HG03558 (cell line): ENCODE data around the gene RASSF4.

Source experiments
- ATAC-seq: cut with Tn5 transposase; IDR thresholded peaks from one replicate; pipeline ENCODE4 v1.9.1; 2021; ENCODE audit warnings: moderate number of reproducible peaks; ENCODE audit not compliant: unreplicated experiment; ENCODE audit errors: extremely low read depth

The RASSF4 gene

DNA sequence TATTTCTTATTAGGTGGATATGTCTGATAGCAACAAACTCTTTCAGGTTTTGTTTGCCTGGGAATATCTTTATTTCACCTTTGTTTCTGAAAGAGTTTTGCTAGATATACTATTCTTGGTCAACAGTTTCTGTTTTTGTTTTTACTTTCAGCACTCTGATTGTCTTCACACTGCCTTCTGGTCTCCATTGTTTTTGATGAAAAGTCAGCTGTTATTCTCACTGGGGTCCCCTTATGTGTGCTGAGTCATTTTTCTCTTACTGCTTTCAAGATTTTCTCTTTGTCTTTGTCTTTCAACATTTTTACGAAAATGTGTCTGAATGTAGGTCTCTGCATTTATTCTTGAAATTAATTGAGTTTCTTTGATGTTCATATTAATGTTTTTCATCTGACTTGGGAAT lies 15.2 kb upstream of the RASSF4 start:
- no peak for ATAC-seq

DNA sequence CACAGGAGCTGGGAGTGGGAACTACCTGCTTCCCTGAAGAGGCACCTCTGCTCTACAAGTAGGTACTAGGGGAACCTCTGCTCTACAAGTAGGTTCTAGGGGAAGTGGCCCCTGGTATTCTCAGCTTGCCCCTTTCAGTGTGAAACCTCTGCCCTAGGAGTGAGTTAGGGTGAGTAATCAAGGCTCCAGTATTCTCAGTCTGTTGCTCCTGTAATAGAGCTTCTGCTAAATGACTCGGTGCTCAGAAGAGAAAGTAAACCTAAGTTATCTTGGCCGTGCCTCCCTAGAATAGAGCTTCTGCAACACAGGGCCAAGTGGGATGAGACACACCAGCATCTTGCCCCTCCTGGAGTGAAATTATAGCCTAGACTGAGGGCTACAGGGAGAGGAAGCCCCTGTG lies 13.4 kb upstream of the RASSF4 start:
- peak; percentile 41 for ATAC-seq

DNA sequence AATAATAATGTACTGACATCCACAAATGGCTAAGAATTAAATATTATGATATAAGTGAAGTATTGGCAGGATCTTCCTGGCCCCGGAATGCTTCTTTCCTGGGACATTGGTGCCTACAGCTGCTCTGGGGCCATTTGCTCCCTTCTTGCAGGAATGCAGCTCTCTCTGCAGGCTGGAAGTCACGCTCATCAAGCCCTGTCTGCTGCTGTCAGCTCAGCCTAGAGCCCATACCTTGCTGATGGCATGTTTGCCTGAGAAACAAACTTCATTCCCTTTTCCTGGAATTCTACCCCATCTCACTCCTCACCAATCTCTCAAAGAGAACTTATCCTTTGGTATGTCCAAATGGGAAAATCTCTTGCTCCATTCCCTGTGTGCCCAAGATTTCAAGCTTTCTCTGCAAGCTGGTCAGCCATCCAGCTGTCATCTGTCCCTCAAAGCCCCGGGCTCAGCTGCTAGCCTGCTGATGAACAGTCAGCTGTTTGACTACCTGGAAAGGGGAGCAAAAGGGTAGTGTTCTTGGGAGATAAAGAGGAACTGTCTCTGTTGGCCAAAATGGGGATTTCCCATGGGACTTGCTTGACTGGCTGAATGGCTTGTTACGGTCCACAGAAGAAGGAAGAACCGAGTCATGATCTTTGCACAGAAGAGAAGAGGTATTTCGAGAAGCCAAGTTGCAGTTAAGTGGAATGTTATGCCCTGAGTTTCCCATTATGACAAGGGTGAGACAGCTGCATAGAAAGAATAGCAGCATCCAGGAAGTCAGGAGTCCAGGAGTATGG lies 12.0 kb upstream of the RASSF4 start:
- peak; percentile 54 for ATAC-seq

DNA sequence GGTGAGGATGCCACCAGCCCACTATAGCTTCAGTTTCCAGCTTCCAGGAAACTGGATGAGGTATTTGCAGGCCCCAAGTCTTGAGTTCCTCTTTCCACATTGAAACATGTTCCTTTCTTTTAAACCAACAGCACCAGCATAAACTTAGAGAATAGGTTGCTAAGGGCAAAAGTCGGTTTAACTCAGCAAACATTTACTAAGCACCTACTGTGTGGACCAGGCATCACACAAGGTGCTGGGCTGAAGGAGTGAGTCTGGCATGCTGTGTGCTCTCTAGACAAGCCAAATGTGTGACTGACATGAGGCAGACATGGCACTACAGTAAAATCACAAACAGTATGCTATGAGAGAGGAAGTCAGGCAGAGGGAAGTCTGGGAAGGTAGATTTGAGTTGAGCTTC lies 11.0 kb upstream of the RASSF4 start:
- ATAC-seq: no peak

DNA sequence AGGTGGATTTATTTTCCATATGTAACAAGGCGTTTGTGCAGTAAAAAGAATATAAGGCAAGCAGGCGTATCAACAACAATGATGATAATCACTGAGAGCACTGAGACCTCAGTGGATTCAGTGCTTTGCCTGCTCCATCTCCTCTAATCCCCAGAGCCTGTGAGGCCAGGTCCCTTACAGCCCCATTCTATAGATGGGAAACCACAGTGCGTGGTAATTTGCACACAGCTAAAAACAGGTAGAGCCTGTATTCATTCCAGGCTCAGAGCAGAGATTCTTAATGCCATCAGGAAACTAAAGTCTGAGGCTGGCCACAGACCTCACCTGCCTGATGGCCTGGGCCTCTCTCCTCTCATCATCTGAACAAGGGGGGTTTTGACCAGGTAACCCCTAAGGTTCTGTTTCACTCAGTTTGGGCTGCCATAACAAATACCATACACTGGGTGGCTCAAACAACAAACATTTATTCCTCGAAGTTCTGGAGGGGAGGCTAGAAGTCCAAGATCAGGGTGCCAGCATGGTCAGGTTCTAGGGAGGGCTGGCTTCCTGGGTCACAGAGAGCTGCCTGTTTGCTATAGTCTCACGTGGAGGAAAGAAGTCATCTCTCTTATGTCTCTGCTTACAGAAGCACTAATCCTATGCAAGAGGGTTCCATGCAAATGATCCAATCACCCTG lies 10.3 kb upstream of the RASSF4 start:
- ATAC-seq: no peak

DNA sequence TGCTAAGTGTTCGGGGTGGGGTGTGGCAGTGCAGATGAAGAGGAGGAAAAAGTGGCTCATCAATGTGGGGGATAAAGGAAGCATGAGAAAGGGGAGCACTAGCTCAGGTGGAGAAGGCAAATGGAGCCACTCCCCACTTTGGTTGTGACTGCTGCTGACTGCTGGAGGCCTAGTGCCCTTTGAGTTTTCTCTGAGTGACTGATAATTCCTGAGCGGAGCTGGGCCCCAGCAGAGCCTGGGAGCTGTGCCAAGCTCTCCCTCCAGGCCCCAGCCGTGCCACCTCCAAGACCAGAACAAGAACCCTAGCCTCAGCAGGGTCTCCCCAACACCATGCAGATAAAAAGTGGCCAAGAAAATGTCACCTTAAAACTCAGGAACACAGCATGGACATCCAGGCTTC lies 9.7 kb upstream of the RASSF4 start:
- ATAC-seq: no peak

DNA sequence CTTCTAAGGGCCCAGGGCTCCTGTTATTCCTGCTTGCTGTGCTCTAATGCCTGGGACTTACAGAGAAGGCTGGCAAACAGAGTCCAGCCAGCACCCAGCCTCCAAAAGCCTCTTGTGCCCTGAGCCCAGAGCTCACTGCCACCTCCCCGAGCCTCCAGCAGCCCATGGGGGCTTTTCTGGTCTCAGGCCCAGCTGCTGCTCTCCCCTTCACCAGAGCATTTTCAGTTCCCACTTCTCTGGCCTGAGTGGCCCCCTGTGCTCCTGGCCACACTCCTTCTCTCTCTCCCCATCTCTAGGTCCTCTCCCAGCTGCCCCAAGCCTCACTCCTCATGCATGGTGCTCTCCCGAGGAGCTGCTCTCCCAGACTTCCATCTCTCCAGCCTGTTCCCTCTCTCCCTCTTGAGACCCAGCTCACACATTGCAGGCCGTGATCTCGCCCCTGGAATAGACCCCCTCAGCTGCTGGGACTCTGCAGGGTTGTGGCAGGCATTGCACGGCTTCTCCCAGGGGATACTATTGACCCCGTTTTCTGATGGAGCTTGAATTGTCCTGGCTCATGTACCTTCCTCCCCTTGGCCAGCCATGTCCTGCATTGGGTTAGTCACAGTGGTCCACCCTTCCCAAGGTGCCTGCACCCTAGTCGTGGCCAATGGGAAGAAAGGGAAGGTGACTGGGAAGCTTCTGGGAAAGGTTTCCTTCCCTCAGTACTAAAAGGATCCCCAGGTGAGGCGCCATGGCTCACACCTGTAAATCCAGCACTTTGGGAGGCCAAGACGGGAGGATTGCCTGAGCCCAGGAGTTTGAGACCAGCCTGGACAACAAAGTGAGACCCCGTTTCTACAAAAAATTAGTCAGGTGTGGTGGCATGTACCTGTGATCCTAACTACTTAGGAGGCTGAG lies 9.0 kb upstream of the RASSF4 start:
- no peak for ATAC-seq

DNA sequence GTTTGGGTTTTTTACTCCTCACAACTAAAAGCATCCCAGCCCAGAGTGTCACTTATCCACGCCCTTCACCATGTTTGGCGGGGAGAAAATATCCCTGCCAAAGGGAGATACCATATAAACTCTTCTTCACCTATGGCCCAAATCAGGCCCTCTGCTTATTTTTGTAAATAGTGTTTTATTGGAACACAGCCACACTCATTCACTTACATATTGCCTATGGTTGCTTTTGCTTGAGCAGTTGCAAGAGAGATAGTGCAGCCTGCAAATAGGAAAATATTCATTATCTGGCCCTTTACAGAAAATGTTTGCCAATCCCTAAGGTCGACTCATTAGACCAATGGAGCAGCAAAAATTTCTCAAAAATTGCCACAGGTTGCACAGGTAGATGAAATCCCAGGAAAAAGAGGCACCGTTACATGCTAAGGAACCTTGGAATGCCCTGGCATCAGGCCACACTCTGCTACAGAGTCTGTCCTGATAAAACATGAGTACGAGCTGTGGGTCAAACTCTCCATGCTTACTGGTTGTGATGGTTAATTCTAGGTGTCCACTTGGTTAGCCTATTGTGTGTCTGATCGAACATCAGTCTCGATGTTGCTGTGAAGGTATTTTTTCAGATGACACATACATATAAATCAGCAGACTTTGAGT lies 7.9 kb upstream of the RASSF4 start:
- ATAC-seq: no peak

DNA sequence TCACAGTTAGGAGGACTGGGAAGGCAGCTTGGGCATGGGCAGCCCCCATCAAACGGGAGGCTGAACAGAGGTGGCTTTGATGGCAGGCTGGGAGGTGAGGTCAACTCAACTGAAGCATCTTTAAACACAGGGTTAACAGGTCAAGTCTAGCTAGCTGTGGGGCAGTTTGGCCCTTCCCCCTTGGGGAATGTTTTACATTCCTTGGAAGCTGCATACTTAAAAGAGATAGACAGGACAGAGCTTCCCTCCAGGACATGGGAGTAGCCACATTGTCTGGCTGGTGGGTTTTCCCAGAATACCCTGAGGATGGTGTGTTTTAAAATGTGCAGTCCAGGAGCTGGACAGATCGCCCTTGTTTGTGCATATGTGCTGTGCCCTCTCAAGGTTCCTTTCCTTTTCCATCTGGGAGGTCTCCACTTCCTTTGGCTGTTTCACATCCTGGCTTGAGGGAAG lies 6.8 kb upstream of the RASSF4 start:
- no peak for ATAC-seq

DNA sequence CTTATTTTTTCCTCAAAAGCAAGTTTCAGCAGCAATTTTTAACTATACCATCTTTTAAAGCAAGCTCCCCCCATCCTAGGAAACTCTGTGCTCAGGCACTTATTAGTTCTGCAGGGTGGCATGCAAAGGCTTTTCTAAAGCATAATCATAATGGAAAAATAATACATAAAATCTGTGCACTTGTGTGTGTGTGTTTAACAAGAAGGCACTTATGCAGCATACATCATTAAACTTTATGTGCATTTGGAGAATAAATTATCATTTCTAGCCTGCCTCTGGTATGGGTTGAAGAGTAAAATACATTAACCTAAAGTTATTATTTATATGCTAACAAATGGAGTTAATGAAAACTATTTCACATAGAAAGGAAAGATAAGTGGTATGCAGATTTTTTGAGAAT lies 5.6 kb upstream of the RASSF4 start:
- no peak for ATAC-seq

DNA sequence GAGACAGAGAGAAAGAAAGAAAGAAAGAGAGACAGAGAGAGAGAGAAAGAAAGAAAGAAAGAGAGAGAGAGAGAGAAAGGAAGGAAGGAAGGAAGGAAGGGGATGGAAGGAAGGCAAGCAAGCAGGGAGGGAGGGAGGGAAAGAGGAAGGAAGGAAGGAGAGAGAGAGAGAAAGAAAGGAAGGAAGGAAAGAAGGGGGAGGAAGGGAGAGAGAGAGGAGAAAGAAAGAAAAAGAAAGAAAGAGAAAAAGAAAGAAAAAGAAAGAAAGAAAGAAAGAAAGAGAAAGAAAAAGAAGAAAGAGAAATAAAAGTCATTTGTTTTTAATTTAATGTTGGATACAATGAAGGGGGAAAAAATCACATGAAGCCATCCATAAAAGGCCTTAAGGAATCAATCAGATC lies 4.6 kb upstream of the RASSF4 start:
- ATAC-seq: no peak

DNA sequence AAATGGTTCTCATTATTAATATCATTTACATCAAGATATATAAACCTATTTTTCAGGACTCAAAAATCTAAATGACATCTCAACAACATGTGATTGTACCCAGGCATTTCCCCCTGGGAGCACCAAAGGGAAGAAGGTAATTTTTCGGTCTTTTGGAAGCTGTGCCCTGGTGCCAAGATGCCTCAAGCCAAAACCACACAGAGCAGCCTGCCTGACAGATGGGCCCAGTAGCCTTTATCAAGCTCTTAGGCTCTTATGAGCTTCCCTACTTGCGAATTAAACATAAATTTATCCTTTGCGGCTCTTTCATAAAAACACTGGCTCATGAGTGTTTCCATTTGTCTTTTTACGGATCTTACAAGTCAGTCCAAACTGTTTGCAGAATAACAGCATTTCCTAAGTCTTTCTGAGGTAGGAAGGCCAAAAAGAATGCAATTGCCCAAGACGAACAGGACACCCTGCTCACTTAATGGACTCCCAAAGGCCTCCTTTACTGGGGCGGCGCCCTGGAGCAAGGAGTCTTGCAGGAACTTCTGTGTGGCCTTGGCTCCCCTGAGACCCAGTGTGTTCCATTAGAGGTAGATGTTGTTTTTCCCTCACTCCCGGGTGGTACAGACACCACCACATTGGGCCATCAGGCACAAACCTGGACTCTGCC lies 4.1 kb upstream of the RASSF4 start:
- no peak for ATAC-seq

DNA sequence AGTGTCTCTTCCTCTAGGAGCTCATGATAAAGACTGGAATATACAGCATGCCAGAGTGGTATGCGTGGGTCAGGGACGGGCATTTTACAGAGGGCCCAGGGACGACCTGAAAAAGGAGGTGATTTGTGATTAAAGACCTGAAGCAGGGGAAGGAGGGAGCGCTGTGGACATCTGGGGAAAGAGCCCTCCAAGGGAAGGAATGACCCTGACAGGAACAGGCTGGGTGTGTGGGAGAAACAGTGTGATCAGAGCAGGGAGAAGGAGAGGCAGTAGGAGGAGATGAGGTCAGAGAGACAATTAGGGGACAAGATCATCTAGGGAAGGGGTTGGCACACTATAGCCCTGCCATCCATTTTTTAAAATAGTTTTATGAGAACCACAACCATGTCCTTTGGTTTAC lies 3.4 kb upstream of the RASSF4 start:
- ATAC-seq: no peak

DNA sequence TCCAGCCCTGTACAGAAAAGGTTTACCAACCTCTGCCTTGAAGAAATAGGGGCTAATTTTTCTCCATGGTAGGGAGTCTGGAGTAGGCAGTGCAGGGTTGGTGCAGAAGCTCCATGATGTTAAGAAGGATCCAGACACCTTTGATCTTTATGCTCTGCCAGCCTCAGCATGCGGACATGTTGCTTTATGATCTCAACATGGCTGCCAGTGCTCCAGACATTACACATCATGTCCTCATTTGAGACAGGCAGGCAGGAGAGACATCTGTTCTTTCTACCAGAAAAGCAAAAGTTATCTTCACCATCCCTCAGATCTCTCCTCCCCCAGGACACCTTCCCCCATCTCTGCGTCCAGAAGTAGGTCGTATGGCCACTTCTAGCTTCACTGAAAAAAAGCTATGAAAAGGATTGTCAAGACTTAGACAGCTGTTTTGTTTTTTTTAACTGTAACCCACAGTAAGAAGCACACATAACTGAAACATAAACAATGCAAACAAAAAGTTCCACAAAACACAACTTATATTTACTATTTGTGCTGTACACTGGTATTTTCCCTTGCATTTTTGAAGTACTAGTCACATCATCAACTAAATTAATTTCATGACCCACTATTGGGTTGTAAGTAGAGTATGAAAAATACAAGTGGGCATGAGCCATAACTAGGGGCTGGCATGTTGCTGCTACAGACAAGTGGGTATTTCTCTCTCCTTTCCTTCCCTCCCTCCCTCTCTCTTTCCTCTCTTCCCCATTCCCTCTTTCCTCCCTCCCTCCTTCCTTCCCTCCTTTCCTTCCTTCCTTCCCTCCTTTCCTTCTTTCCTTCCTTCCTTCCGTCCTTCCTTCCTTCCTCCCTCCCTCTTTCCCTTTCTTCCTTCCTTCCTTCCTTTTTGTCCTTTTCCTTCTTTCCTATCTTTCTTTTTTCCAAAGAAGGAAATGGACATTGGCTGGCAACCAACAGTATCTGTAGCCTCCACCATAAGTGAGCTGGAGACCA lies 2.6 kb upstream of the RASSF4 start:
- ATAC-seq: no peak

DNA sequence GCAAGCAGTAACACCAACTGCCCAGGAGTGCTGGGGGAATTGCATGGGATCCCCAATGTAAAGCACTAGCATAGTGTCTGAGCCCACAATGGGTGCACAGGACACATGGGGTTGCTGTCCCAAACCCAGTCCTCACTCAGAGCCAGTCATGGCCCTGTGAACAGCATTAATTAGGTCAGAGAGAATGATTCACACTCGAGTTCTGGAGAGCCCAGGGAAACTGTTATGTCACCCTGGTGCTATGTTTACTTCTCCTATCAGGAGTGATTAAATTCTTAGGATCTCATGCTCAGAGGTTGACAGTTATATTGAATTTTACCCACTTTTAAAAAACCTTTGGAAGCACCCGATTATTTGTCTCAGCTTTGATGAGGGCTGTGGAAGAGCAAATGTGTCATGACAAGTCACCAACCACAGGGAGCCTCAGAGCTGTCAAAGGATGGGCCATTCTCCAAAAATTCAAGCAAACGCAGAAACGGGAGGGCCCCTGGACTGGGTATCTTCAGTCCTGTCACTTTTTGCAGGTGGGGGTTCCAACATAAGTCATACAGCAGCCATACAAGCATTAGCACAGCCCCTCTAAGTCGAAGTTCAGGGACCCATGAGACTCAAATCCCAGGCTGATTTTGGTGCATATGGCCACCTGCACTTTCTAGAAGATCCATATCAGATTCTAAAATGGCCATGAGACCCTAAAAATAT lies 1.3 kb upstream of the RASSF4 start:
- ATAC-seq: no peak

DNA sequence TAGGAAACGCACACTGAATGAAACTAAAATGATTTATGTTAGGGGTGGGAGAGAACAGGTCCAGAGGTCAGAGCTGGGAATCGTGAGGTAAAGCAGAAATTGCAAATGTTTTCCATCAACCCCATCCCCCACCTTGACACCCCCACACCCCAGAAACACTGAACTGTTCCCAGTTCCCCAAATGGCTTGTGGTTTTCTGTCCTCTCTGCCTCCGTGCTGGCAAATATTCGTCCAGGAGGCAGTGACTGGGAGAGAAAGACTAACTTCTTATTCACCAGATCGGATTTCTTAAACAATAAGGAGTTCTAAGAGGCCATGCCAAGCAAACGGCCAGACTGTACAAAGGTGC lies 730 bp upstream of the RASSF4 start:
- no peak for ATAC-seq

DNA sequence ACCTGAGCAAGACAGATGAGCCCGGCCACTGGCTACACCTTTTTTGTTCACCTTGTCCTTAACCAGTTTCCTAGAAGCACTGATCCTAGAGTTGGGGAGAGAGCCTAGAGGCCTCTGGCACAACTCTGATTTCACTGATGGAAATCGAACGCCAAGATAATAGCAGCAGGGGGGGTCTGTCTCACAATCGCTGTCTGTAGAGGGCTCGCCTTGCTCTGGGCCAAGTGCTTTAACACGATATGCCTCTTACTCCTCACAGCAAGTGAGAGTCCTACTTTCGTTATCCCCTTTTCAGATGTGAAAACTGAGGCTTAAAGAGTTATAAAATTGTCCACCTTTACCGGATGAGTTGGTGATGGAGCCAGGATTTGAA lies 472 bp downstream of the RASSF4 start:
- ATAC-seq: no peak

DNA sequence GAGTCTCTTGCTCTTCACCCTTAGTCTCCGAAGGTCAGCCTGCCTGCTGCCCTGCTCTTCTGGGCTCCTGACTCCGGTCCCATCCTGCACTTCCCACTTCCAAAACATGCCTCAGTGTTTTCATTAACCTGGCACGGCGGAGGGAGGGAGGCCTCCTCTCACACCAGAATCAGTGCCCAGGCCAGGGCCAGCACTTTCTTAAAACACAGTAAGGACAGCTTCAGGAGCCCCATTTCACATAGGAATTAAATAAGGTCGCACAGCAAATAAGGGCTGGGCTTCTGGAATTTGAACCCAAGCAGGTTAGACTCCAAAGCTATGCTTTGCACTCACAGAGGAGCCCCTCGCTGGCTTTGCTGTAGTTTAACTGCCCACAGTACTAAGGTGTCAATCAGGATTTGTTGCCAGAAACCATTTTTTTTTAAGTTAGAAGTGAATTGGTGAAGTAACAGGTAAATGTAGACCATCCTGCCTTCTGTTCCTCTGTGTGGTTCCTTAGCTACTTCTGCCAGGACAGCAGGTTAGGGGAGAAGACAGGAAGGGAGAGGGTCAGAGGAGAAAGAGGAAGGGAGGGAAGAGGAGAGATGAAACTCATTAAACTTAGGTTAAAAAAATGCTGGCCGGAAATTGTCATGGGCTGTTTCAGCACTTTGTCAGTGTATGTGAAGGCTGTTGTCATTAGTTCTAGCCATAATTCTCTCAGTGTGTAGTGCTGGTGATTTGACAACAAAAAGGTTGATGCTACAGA lies 1.1 kb downstream of the RASSF4 start:
- no peak for ATAC-seq
